ENCODE results near the gene ATP8A2. TPM values are rescaled to one million over a fixed set of nuclear protein-coding genes. Genes with fewer than 3 reads are reported as not detected.

ATP8A2 gene
- total and polyA plus RNA-seq, 9 of the 15 experiments (the other 6 are each of a cell fraction or from before 2014, with no cell fraction given): under 0.01 to 0.33 (median 0.06) TPM; not detected in 4

GRCh38 chr13:25725104-25725503, 353.3 kb downstream of the ATP8A2 start (continued):
- TF ChIP-seq ESRRA (IDR thresholded peaks at IDR 0.05; ENCODE audit: borderline replicate concordance, low read depth): no peak
- TF ChIP-seq BRF2 (IDR thresholded peaks at IDR 0.05; ENCODE audit: borderline replicate concordance, insufficient read depth, insufficient read length): no peak
- TF ChIP-seq ZNF589 (CRISPR knock-in tag; IDR thresholded peaks at IDR 0.05; ENCODE audit: low read depth): no peak
- TF ChIP-seq POLR3A (IDR thresholded peaks at IDR 0.05; ENCODE audit: borderline replicate concordance, extremely low read depth, insufficient read depth, insufficient read length): no peak
- no peak for TF ChIP-seq XRCC5 (IDR thresholded peaks at IDR 0.05; ENCODE audit: low read depth, low read length)

DNA sequence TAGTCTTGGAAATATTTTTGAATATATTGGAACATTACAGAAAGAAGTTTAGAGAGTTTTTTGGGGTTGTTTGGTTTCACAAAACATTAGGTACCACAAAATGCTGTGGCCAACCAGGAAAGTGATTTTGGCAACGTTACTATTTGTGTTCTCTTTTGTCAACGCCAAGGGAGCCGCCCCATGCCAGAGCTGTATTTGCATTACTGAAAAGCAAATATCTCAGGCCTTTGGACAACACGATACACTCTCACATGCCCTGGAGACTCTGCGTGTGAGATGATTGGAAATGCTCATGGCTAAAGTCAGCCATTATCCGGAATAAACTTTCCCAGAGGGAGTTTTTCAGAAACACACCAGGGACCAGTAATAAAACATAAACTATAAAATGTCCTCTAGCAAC, 355.5 kb downstream of the ATP8A2 start:
- Histone ChIP-seq H2AFZ (ENCODE audit: low read depth, low read length) (no peak overlapping the region), H3K27me3 (ENCODE audit: control insufficient read depth in 2 of 2, insufficient read depth in 2 of 2, low read length in 2 of 2) (no peaks in the 10 kb centered on the region), H3K27ac (ENCODE audit: extremely low read depth, low read depth, low read length) (no peak overlapping the region), H4K20me1 (replicated peaks; ENCODE audit: control insufficient read depth, insufficient read depth, low read length) (no peaks in the 10 kb centered on the region), H3K9ac (ENCODE audit: insufficient read depth in 1 of 2, low read depth in 2 of 2, low read length in 2 of 2) (no peak overlapping the region), H3K4me2 (ENCODE audit: insufficient read depth, low read length) (no peak overlapping the region), H3K36me3 (ENCODE audit: control insufficient read depth, insufficient read depth, low read length) (no peaks in the 10 kb centered on the region), H3K79me2 (ENCODE audit: control insufficient read depth, insufficient read depth, low read length) (no peaks in the 10 kb centered on the region), H3K4me1 (replicated peaks in 1 of 2; ENCODE audit: control insufficient read depth in 2 of 2, insufficient read depth in 2 of 2, low read length in 2 of 2) (no peaks in the 10 kb centered on the region), H3K4me3 (no peak overlapping the region), H3K9me3 (replicated peaks; ENCODE audit: control insufficient read depth, insufficient read depth, low read depth, low read length) (no peaks in the 10 kb centered on the region), H3K9me1 (ENCODE audit: control insufficient read depth, insufficient read depth, low read length) (no peaks in the 10 kb centered on the region)
- intact Hi-C loops (cut with micrococcal nuclease): no loop called here
- POLR2A ChIA-PET: no interaction called here
- no peak for FAIRE-seq
- CTCF ChIA-PET (ENCODE audit: low intra/inter-chr PET ratio): no interaction called here
- no TSS peak for BruUV-seq (replicated peaks)
- 2% methylated on average over 6 of the region's 6 CpGs for WGBS (ENCODE audit: insufficient coverage, low coverage, missing lambda C conversion rate)
- no peak for DNase-seq (ENCODE audit: extremely low read depth in 1 of 4, low spot score in 3 of 4)
- ATAC-seq: no peak
- in situ Hi-C loops (cut with MboI): no loop called here
- TF ChIP-seq NCOA6 (IDR thresholded peaks at IDR 0.05) (no peak), SRF (CRISPR knock-in tag; IDR thresholded peaks at IDR 0.05) (no peak), DNMT1 (IDR thresholded peaks at IDR 0.05) (no peak), TFAP4 (CRISPR knock-in tag; IDR thresholded peaks at IDR 0.05; ENCODE audit: borderline replicate concordance) (no peak), CHD2 (IDR thresholded peaks at IDR 0.05; ENCODE audit: low read depth, low read length) (no peak), HINFP (tag; conservative IDR thresholded peaks at IDR 0.05; ENCODE audit: low read depth) (no peak), KDM4B (IDR thresholded peaks at IDR 0.05; ENCODE audit: borderline replicate concordance in 2 of 2, low read depth in 1 of 2) (no peak), GTF2B (IDR thresholded peaks at IDR 0.05; ENCODE audit: extremely low read depth, insufficient read length) (no peak)
- TF ChIP-seq, protein P1, sequence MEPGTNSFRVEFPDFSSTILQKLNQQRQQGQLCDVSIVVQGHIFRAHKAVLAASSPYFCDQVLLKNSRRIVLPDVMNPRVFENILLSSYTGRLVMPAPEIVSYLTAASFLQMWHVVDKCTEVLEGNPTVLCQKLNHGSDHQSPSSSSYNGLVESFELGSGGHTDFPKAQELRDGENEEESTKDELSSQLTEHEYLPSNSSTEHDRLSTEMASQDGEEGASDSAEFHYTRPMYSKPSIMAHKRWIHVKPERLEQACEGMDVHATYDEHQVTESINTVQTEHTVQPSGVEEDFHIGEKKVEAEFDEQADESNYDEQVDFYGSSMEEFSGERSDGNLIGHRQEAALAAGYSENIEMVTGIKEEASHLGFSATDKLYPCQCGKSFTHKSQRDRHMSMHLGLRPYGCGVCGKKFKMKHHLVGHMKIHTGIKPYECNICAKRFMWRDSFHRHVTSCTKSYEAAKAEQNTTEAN (CRISPR knock-in tag; IDR thresholded peaks at IDR 0.05): no peak

Measured in K562 (cell line).